GM12878 (cell line): ENCODE data around the gene ZDHHC19. TPM values are rescaled to one million over a fixed set of nuclear protein-coding genes. Genes with fewer than 3 reads are reported as not detected.

Experiments
- FOXM1 ChIP-seq: IDR thresholded peaks from 2 replicates; pipeline ENCODE4 v1.6.1; 2012; ENCODE audit warnings: low read depth, mild to moderate bottlenecking, inconsistent platforms, low read length, moderate library complexity
- GABPA ChIP-seq: IDR thresholded peaks from 2 replicates; pipeline ENCODE4 v1.6.1; 2014; ENCODE audit warnings: antibody characterized with exemption, low read depth, mild to moderate bottlenecking, inconsistent platforms
- NR2C1 ChIP-seq: fragments of 450-650 bp; IDR thresholded peaks from 2 replicates; pipeline ENCODE4 v1.6.1; 2017; ENCODE audit warnings: antibody characterized with exemption, mild to moderate bottlenecking, moderate library complexity
- PAX5 ChIP-seq: IDR thresholded peaks from 2 replicates; pipeline ENCODE4 v1.6.1; 2011; ENCODE audit warnings: low read depth, low read length, borderline replicate concordance
- PRDM15 ChIP-seq: fragments of 450-650 bp; formaldehyde crosslinking; IDR thresholded peaks from 2 replicates; pipeline ENCODE4 v1.4.0; 2020; ENCODE audit warnings: mild to moderate bottlenecking, moderate library complexity
- TCF7 ChIP-seq: IDR thresholded peaks from 2 replicates; pipeline ENCODE4 v1.6.1; 2014; ENCODE audit warnings: antibody characterized with exemption, borderline replicate concordance
- ZNF687 ChIP-seq: fragments of 450-650 bp; IDR thresholded peaks from 2 replicates; pipeline ENCODE4 v1.6.1; 2017; ENCODE audit warnings: mild to moderate bottlenecking, moderate library complexity
- ZZZ3 ChIP-seq: IDR thresholded peaks from 2 replicates; pipeline ENCODE4 v1.6.1; 2011; ENCODE audit warnings: low read depth; ENCODE audit not compliant: control insufficient read depth, insufficient read length
- polyA plus RNA-seq, 11 experiments: library from polyadenylated mRNA; depleted of rRNA in 4 of 11; unstranded in 6 of 11; stranded (reverse) in 5 of 11; fragments of >200 nt; fragmentation: Nextera tagmentation in 4 of 11; fragmentation: Illumina TruSeq in 1 of 11; extraction: Ambion mirVana in 4 of 11; extraction: Trizol in 1 of 11; gene quantifications; 1 replicate in 1 of 11; 2 replicates in 10 of 11; pipeline versions ENCODE4 v1.2.1 to v1.2.3, GENCODE V29; 2011 to 2016; ENCODE audit warnings: inconsistent platforms in 2 of 11, missing spikeins in 2 of 11, low read depth in 1 of 11
- total RNA-seq, 4 experiments: library from RNA; depleted of rRNA in 3 of 4; stranded (reverse); fragments of >200 nt in 3 of 4; fragmentation: Illumina TruSeq in 1 of 4; extraction: Trizol in 1 of 4; gene quantifications; 2 replicates each; pipeline versions ENCODE4 v1.2.1 to v1.2.3, GENCODE V29; 2013 to 2021

ZDHHC19 gene
- total and polyA plus RNA-seq, 10 of the 15 experiments (the other 5 are each of a cell fraction or from before 2014, with no cell fraction given) = 0.26 TPM; not detected in 9

- TF ChIP-seq ZNF687 = no peak
- TF ChIP-seq ZZZ3 = no peak
- no peak for TF ChIP-seq TCF7
- no peak for TF ChIP-seq FOXM1
- no peak for TF ChIP-seq PAX5
- TF ChIP-seq NR2C1 = no peak
- no peak for TF ChIP-seq GABPA
- TF ChIP-seq PRDM15 (CRISPR knock-in tag) = no peak
- TF ChIP-seq, all 136 proteins: peak for 0
Measured at GRCh38 chr3:196215493-196216020, 4.4 kb upstream of the ZDHHC19 start (continued).
